Smooth muscle cell (in vitro differentiated cells): ENCODE measurements around the gene PREX1. TPM values are rescaled to one million over a fixed set of nuclear protein-coding genes. Genes with fewer than 3 reads are reported as not detected.

Experiments
- DNase-seq: peaks from one replicate; lab custom pipeline; 2025; ENCODE audit not compliant: unreplicated experiment; lab: John Stamatoyannopoulos, UW
- H2AFZ ChIP-seq: fragments of 200-600 bp; sonication (generic); 2 replicates; pipeline ENCODE4 v1.6.0; 2016; ENCODE audit warnings: antibody characterized with exemption, low read depth, mild to moderate bottlenecking
- H3F3A ChIP-seq: fragments of 200-600 bp; sonication (generic); 2 replicates; pipeline ENCODE4 v1.6.0; 2017; ENCODE audit warnings: antibody characterized with exemption, low read depth
- H3K27ac ChIP-seq: fragments of 200-600 bp; sonication (generic); 2 replicates; pipeline ENCODE4 v1.5.1; 2016; ENCODE audit warnings: low read depth, mild to moderate bottlenecking
- H3K27me3 ChIP-seq: fragments of 200-600 bp; sonication (generic); 2 replicates; pipeline ENCODE4 v1.6.1; 2016; ENCODE audit warnings: low read depth, mild to moderate bottlenecking
- H3K36me3 ChIP-seq: fragments of 200-600 bp; sonication (generic); 2 replicates; pipeline ENCODE4 v1.5.1; 2016; ENCODE audit warnings: low read depth
- H3K4me1 ChIP-seq: fragments of 200-600 bp; sonication (generic); 2 replicates; pipeline ENCODE4 v1.5.1; 2016; ENCODE audit warnings: low read depth
- H3K4me2 ChIP-seq: fragments of 200-600 bp; sonication (generic); 2 replicates; pipeline ENCODE4 v1.6.0; 2016; ENCODE audit warnings: mild to moderate bottlenecking
- H3K4me3 ChIP-seq: fragments of 200-600 bp; sonication (generic); 2 replicates; pipeline ENCODE4 v1.5.1; 2016; ENCODE audit warnings: mild to moderate bottlenecking
- H3K79me2 ChIP-seq: fragments of 200-600 bp; sonication (generic); 2 replicates; pipeline ENCODE4 v1.6.0; 2016; ENCODE audit warnings: low read depth, mild to moderate bottlenecking
- H3K9ac ChIP-seq: fragments of 200-600 bp; sonication (generic); 2 replicates; pipeline ENCODE4 v1.6.0; 2016; ENCODE audit warnings: low read depth
- H3K9me3 ChIP-seq: fragments of 200-600 bp; sonication (generic); replicated peaks from 2 replicates; pipeline ENCODE4 v1.5.1; 2016; ENCODE audit warnings: low read depth
- H4K20me1 ChIP-seq: fragments of 200-600 bp; sonication (generic); 2 replicates; pipeline ENCODE4 v1.6.0; 2016; ENCODE audit warnings: low read depth
- whole genome bisulfite sequencing: methylation state at CpG from one replicate; pipeline ENCODE4 v1.1.7; 2016; ENCODE audit warnings: low lambda C conversion rate; 5-methylcytosine and 5-hydroxymethylcytosine counted together
- polyA plus RNA-seq: library from polyadenylated mRNA; unstranded; fragments of >200 nt; fragmentation: Nextera tagmentation; extraction: Ambion mirVana; gene quantifications from 2 replicates; pipeline ENCODE4 v1.2.1, GENCODE V29; 2016
- total RNA-seq: library from RNA; depleted of rRNA; stranded (reverse); fragments of >200 nt; gene quantifications from 2 replicates; pipeline ENCODE4 v1.2.3, GENCODE V29; 2014
- TF ChIP-seq, protein P1 (sequence below): fragments of 200-600 bp; sonication (generic); IDR thresholded peaks from 2 replicates; pipeline ENCODE4 v1.5.1; 2017; ENCODE audit warnings: borderline replicate concordance, mild to moderate bottlenecking, antibody characterized with exemption; ENCODE audit not compliant: insufficient read depth, poor library complexity, severe bottlenecking

Gene PREX1
- total and polyA plus RNA-seq, 2 experiments from 2014 or later = 0.04 to 0.30 TPM

GRCh38 chr20:48724891-48725554, 102.8 kb downstream of the PREX1 start:
- Histone ChIP-seq H3K4me3 (no peak overlapping the region), H4K20me1 (no peaks in the 10 kb centered on the region), H3K4me2 (no peak overlapping the region), H3K36me3 (no peaks in the 10 kb centered on the region), H2AFZ (no peak overlapping the region), H3K9ac (no peak overlapping the region), H3K27me3 (no peaks in the 10 kb centered on the region), H3K4me1 (no peaks in the 10 kb centered on the region), H3K79me2 (no peaks in the 10 kb centered on the region), H3K27ac (no peak overlapping the region), H3F3A (no peaks in the 10 kb centered on the region), H3K9me3 (no peaks in the 10 kb centered on the region)
- no peak for DNase-seq
- TF ChIP-seq, protein P1, sequence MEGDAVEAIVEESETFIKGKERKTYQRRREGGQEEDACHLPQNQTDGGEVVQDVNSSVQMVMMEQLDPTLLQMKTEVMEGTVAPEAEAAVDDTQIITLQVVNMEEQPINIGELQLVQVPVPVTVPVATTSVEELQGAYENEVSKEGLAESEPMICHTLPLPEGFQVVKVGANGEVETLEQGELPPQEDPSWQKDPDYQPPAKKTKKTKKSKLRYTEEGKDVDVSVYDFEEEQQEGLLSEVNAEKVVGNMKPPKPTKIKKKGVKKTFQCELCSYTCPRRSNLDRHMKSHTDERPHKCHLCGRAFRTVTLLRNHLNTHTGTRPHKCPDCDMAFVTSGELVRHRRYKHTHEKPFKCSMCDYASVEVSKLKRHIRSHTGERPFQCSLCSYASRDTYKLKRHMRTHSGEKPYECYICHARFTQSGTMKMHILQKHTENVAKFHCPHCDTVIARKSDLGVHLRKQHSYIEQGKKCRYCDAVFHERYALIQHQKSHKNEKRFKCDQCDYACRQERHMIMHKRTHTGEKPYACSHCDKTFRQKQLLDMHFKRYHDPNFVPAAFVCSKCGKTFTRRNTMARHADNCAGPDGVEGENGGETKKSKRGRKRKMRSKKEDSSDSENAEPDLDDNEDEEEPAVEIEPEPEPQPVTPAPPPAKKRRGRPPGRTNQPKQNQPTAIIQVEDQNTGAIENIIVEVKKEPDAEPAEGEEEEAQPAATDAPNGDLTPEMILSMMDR = no peak
- WGBS = 86% methylated on average over 11 of the region's 11 CpGs

DNA sequence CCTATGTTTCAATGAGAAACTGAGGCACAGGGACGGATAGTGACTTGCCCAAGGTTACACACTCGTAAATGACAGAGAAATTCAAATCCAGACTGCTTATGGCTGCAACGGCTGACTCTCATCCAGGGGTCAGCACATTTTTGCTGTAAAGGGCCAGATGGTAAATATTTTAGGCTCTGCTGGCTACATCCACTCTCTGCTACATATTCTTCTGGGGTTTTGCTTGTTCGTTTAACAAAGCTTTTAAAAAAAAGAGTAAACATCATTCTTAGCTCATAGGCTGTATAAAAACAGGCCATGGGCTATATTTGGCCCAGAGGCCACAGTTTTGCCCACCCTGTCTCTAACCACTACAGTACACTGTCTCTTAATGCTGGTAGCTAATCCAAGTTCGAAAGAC, 103.4 kb downstream of the PREX1 start:
- Histone ChIP-seq H3K36me3 (no peaks in the 10 kb centered on the region), H3K9me3 (no peaks in the 10 kb centered on the region), H2AFZ (no peak overlapping the region), H4K20me1 (no peaks in the 10 kb centered on the region), H3K4me3 (no peak overlapping the region), H3K4me2 (no peak overlapping the region), H3K4me1 (no peaks in the 10 kb centered on the region), H3K79me2 (no peaks in the 10 kb centered on the region), H3K9ac (no peak overlapping the region), H3K27me3 (no peaks in the 10 kb centered on the region), H3K27ac (no peak overlapping the region), H3F3A (no peaks in the 10 kb centered on the region)
- DNase-seq = no peak
- 71% methylated on average over 5 of the region's 5 CpGs for WGBS
- TF ChIP-seq, protein P1 = no peak

DNA sequence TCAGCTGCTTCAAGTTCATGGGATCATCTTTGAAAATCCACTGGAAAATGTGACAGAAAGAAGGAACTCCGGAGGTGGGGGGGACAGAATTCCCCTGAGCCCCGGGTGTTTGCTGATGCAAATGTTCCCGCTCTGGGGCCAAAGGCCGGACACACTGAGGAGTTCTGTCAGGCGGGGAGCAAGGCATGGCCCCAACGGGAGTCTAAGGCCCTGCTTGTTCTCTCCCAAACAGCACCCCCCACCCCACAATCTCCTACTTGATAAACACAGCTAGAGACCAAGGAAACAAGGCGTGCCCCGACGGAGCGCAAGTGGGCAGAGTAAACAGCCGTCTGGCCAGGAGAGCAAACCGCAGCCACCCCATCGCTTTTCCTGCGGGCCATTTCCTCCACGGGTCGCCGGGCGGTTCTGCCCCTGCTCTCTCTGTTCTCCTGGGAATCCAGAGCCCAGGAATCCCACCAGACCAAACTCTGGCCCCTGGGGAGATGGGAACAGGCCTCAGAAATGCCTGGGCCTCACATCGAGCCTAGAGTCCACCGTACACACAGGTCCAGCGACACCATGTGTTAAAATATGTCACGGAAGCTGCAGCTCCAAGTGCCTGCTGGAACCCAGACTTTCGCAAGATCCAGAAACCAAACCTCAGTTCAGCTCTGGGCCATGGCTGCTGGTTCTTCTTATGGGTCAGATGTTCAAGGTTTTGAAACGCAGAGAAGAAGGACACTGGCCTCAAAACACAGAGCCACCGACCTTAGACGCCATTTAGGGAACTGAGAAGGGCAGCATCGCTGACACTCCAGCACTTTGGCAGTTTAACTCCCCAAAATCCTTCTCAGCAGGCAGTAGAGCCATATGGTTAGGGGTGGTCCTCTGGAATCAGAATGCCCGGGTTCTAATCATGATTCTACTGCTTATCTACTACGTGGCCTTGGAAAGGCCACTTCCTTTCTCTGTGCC, 104.2 kb downstream of the PREX1 start:
- Histone ChIP-seq H3F3A (no peaks in the 10 kb centered on the region), H3K4me3 (no peak overlapping the region), H3K9me3 (no peaks in the 10 kb centered on the region), H3K36me3 (no peaks in the 10 kb centered on the region), H3K79me2 (no peaks in the 10 kb centered on the region), H2AFZ (no peak overlapping the region), H4K20me1 (no peaks in the 10 kb centered on the region), H3K4me2 (peak overlapping the region; percentile 31), H3K9ac (peak overlapping the region; percentile 41), H3K27me3 (no peaks in the 10 kb centered on the region), H3K4me1 (no peaks in the 10 kb centered on the region), H3K27ac (peak overlapping the region; percentile 70)
- TF ChIP-seq, protein P1 = no peak
- WGBS = 76% methylated on average over 29 of the region's 29 CpGs
- DNase-seq = no peak
